GM12864 (cell line): ENCODE data around the gene STK4.

Source experiments
- DNase-seq: peaks from one replicate; pipeline ENCODE4 v3.0.0-alpha.2; 2011; ENCODE audit warnings: low read depth
- H3K4me3 ChIP-seq: 2 replicates; pipeline ENCODE4 v1.5.1; 2011; ENCODE audit warnings: mild to moderate bottlenecking, low read depth, low read length, control low read depth
- CTCF ChIP-seq: IDR thresholded peaks from 2 replicates; pipeline ENCODE4 v1.5.1; 2011; ENCODE audit warnings: low read depth, mild to moderate bottlenecking, moderate library complexity, low read length, control low read depth, inconsistent platforms; ENCODE audit errors: missing control alignments

The STK4 gene

GRCh38 chr20:45034436-45034835 lies 68.1 kb downstream of the STK4 start:
- H3K4me3 ChIP-seq: no peak overlapping the region
- DNase-seq: no peak

GRCh38 chr20:45036044-45036755 lies 69.9 kb downstream of the STK4 start:
- TF ChIP-seq CTCF: no peak
- H3K4me3 ChIP-seq: no peak overlapping the region
- DNase-seq: no peak

More at GRCh38 chr20:45034436-45034835, 68.1 kb downstream of the STK4 start:
- TF ChIP-seq CTCF: no peak

GRCh38 chr20:45037050-45037449 lies 70.7 kb downstream of the STK4 start:
- no peak for DNase-seq

GRCh38 chr20:45037635-45038034 lies 71.3 kb downstream of the STK4 start:
- H3K4me3 ChIP-seq: no peak overlapping the region
- TF ChIP-seq CTCF: no peak
- DNase-seq: no peak

More at GRCh38 chr20:45037050-45037449, 70.7 kb downstream of the STK4 start:
- no peak overlapping the region for H3K4me3 ChIP-seq
- no peak for TF ChIP-seq CTCF

- DNase-seq: no peak
- no peak overlapping the region for H3K4me3 ChIP-seq
- no peak for TF ChIP-seq CTCF
Observed at GRCh38 chr20:45038745-45039474, 72.6 kb downstream of the STK4 start.

- H3K4me3 ChIP-seq: no peak overlapping the region
- no peak for DNase-seq
- TF ChIP-seq CTCF: no peak
Observed at GRCh38 chr20:45039475-45039820, 73.1 kb downstream of the STK4 start.
